Thymus (tissue), 14 donors: ENCODE measurements around the gene MSN. TPM values are rescaled to one million over a fixed set of nuclear protein-coding genes. Genes with fewer than 3 reads are reported as not detected.
A peak's percentile ranks its signal among the peaks of the same experiment; 100 is the strongest.
"Not testable (repeated sequence)": the region's sequence is repeated elsewhere in the genome, so short reads cannot be mapped to it uniquely, and the experiment has no call there.

Experiments
- DNase-seq, 9 donors: peaks; one replicate each; pipeline ENCODE4 v3.0.0-alpha.2; 2013; ENCODE audit warnings: low spot score in 9 of 9, low read depth in 6 of 9, missing footprints in 1 of 9
- H3K27ac ChIP-seq, 2 donors: one replicate each; pipeline ENCODE4 v1.5.1; 2013; ENCODE audit warnings: control low read depth in 1 of 2, low read depth in 1 of 2, low read length in 1 of 2, mild to moderate bottlenecking in 1 of 2, moderate library complexity in 1 of 2
- H3K27me3 ChIP-seq, 2 donors: one replicate each; pipeline ENCODE4 v1.5.1; 2013; ENCODE audit warnings: low read length in 1 of 2; ENCODE audit not compliant: control insufficient read depth in 2 of 2, insufficient read depth in 1 of 2
- H3K36me3 ChIP-seq, 2 donors: one replicate each; pipeline ENCODE4 v1.5.1; 2013; ENCODE audit warnings: low read length in 1 of 2, mild to moderate bottlenecking in 1 of 2, moderate library complexity in 1 of 2; ENCODE audit not compliant: control insufficient read depth in 2 of 2, insufficient read depth in 2 of 2
- H3K4me1 ChIP-seq, 2 donors: one replicate each; pipeline ENCODE4 v1.5.1; 2013; ENCODE audit warnings: low read length in 2 of 2; ENCODE audit not compliant: control insufficient read depth in 2 of 2, insufficient read depth in 2 of 2
- H3K4me3 ChIP-seq, 2 donors: one replicate each; pipeline ENCODE4 v1.5.1; 2013; ENCODE audit warnings: low read length in 2 of 2, control low read depth in 1 of 2, mild to moderate bottlenecking in 1 of 2
- H3K9me3 ChIP-seq, 2 donors: one replicate each; pipeline ENCODE4 v1.5.1; 2013; ENCODE audit warnings: low read length in 1 of 2, mild to moderate bottlenecking in 1 of 2; ENCODE audit not compliant: control insufficient read depth in 2 of 2, insufficient read depth in 1 of 2
- WGBS: extraction: QIAGEN DNeasy Blood & Tissue Kit; methylation state at CpG from one replicate; pipeline ENCODE4 v1.1.7; 2013; 5-methylcytosine and 5-hydroxymethylcytosine counted together
- long read RNA-seq, 10 donors: transcript quantifications; one replicate each; lab custom pipeline, GENCODE V29; 2026
- polyA plus RNA-seq: library from polyadenylated mRNA; stranded (reverse); fragments of 200-250 nt; gene quantifications from one replicate; pipeline ENCODE4 v1.2.3, GENCODE V29; 2013
- total RNA-seq: library from RNA; stranded (reverse); fragments of 120-200 nt; gene quantifications from one replicate; pipeline ENCODE4 v1.2.4, GENCODE V29; 2013
- donor health status: healthy.

The MSN gene
- 161 TPM for total RNA-seq
- polyA plus RNA-seq = 160 TPM
- long read RNA-seq, donor 1, partial matches to known transcripts = 5 of 6 reads
- long read RNA-seq, donor 1, other reads (novel, unspliced or antisense) = 0 of 6 reads
- long read RNA-seq, donor 2, transcript MSN-201 (13 exons, 3,944 nt) = major isoform, 85 of 321 reads
- long read RNA-seq, donor 2, partial matches to known transcripts = 215 of 321 reads
- long read RNA-seq, donor 2, other reads (novel, unspliced or antisense) = 21 of 321 reads
- long read RNA-seq, donor 3, transcript MSN-201 (13 exons, 3,944 nt) = major isoform, 41 of 291 reads
- long read RNA-seq, donor 3, partial matches to known transcripts = 241 of 291 reads
- long read RNA-seq, donor 3, other reads (novel, unspliced or antisense) = 9 of 291 reads
- long read RNA-seq, donor 4, transcript MSN-201 (13 exons, 3,944 nt) = major isoform, 22 of 135 reads
- long read RNA-seq, donor 4, partial matches to known transcripts = 113 of 135 reads
- long read RNA-seq, donor 4, other reads (novel, unspliced or antisense) = 0 of 135 reads
- long read RNA-seq, donor 5, transcript MSN-201 (13 exons, 3,944 nt) = major isoform, 37 of 223 reads
- long read RNA-seq, donor 5, partial matches to known transcripts = 172 of 223 reads
- long read RNA-seq, donor 5, other reads (novel, unspliced or antisense) = 14 of 223 reads
- long read RNA-seq, donor 6, transcript MSN-201 (13 exons, 3,944 nt) = major isoform, 26 of 99 reads
- long read RNA-seq, donor 6, partial matches to known transcripts = 65 of 99 reads
- long read RNA-seq, donor 6, other reads (novel, unspliced or antisense) = 8 of 99 reads
- long read RNA-seq, donor 7, transcript MSN-201 (13 exons, 3,944 nt) = major isoform, 7 of 200 reads
- long read RNA-seq, donor 7, partial matches to known transcripts = 186 of 200 reads
- long read RNA-seq, donor 7, other reads (novel, unspliced or antisense) = 7 of 200 reads
- long read RNA-seq, donor 8, transcript MSN-201 (13 exons, 3,944 nt) = major isoform, 18 of 94 reads
- long read RNA-seq, donor 8, partial matches to known transcripts = 76 of 94 reads
- long read RNA-seq, donor 8, other reads (novel, unspliced or antisense) = 0 of 94 reads
- long read RNA-seq, donor 9, transcript MSN-201 (13 exons, 3,944 nt) = major isoform, 20 of 135 reads
- long read RNA-seq, donor 9, partial matches to known transcripts = 115 of 135 reads
- long read RNA-seq, donor 9, other reads (novel, unspliced or antisense) = 0 of 135 reads
- long read RNA-seq, donor 10, transcript MSN-201 (13 exons, 3,944 nt) = major isoform, 15 of 133 reads
- long read RNA-seq, donor 10, partial matches to known transcripts = 106 of 133 reads
- long read RNA-seq, donor 10, other reads (novel, unspliced or antisense) = 12 of 133 reads

DNA sequence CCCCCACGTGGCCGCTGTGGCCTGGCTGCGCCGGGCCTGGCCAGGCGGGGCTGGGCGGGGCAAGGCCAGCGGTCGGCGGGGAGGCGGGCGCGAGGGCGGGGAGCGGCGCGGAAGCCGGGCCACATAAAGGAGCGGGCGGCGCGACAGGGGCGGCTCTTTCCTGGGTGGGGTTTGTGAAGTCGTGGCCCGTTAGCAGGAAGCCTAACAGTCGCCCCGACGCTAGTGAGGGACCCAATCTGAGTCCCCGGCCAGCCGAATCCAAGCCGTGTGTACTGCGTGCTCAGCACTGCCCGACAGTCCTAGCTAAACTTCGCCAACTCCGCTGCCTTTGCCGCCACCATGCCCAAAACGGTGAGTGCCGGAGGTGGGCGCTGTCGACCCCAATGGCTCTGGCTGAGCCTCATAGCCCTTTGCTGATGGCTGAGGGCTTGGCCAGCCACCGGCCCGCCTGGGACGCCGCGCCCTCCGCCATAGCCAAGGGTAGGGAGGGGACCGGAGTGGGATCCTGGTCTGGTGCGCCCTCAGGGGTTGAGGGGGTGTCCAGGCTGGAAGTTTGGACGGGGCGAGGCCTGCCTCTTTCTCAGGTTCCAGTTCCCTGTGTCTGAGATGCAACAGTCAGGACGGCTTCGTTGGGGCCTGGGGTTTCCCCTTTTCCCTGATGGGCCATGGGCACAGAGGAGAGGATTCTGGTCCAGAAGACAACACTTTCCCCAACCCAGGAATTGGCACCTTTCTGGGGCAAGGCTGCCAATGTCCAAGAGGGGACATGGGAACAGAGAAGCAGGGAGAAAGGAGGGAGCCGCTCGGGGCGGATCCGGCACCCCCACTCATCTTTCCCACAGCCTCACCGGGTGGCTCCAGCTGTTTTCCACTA, at the start of gene MSN:
Gene MSN (plus strand): TSS at position 152 of the 874 bp plus-strand sequence. CDS start 188 bp downstream, at position 340.
- Histone ChIP-seq H3K27ac (peak within 1 kb of the TSS; percentile 81 to 86), H3K4me3 (peak within 1 kb of the TSS; percentile 63 to 82), H3K4me1 (peaks cover 0 to 13% of the 10 kb centered on the region in 2 donors), H3K36me3 (peaks cover 0 to 4% of the 10 kb centered on the region in 2 donors), H3K9me3 (no peaks in the 10 kb centered on the region), H3K27me3 (no peaks in the 10 kb centered on the region)
- WGBS = under 1% methylated on average over 56 of the region's 56 CpGs
- peak in 4 of 9 donors; percentile 29 to 63 (median 43) for DNase-seq

DNA sequence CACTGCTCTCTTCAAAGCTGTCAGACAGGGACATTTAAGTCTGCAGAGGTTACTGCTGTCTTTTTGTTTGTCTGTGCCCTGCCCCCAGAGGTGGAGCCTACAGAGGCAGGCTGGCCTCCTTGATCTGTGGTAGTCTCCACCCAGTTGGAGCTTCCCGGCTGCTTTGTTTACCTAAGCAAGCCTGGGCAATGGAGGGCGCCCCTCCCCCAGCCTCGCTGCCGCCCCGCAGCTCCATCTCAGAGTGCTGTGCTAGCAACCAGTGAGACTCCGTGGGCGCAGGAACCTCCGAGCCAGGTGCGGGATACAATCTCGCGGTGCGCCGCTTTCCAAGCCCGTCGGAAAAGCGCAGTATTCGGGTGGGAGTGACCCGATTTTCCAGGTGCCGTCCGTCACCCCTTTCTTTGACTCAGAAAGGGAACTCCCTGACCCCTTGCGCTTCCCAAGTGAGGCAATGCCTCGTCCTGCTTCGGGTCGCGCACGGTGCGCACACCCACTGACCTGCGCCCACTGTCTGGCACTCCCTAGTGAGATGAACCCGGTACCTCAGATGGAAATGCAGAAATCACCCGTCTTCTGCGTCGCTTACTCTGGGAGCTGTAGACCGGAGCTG, 47.3 kb upstream of the MSN start:
- not testable (repeated sequence) for H3K4me3 ChIP-seq, DNase-seq, H3K4me1 ChIP-seq, H3K27ac ChIP-seq, H3K27me3 ChIP-seq, H3K9me3 ChIP-seq, H3K36me3 ChIP-seq
- WGBS = 93% methylated on average over 33 of the region's 33 CpGs

DNA sequence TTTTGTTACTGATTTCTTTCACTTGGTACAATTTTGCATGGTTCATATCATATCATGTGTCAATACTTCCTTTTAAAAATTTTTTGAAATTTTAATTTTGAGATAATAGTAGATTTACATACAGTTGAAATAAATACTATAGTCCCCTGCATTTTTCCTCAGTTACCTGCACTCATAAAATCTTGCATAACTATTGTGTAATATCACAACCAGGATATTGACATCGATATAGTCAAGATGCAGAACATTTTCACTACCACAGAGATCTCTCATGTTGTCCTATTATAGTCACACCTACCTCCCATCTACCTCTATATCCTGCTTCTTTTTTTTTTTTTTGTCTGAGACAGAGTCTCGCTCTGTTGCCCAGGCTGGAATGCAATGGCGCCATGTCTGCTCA, 36.7 kb upstream of the MSN start:
- no peak overlapping the region for H3K4me3 ChIP-seq
- H3K27me3 ChIP-seq = no peaks in the 10 kb centered on the region
- no peaks in the 10 kb centered on the region for H3K36me3 ChIP-seq
- H3K27ac ChIP-seq = no peak overlapping the region
- DNase-seq = no peak
- WGBS = 94% methylated on average over 3 of the region's 3 CpGs
- H3K9me3 ChIP-seq = peaks cover 0 to 8% of the 10 kb centered on the region in 2 donors
- H3K4me1 ChIP-seq = no peaks in the 10 kb centered on the region

DNA sequence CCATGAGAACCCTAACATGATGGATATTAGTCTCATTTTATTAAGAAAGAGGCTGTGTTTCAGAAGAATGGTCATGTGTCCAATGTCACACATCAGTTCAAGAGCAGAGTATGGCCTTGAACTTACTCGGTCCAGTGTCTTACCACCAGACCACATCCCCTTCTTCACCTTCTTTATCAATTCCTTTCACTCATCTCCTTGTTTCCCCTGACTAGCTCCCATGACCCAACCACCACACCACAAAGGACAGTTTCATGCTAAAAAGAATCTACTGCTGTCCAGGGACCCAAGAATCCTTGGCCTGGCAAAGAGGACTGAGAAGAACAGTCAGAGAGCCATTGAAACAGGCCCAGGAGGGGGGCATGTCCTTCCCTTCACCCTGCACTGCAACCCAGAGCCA, 33.6 kb upstream of the MSN start:
- DNase-seq = no peak
- Histone ChIP-seq H3K36me3 (no peaks in the 10 kb centered on the region), H3K4me3 (no peak overlapping the region), H3K9me3 (no peaks in the 10 kb centered on the region), H3K27ac (no peak overlapping the region), H3K4me1 (no peaks in the 10 kb centered on the region), H3K27me3 (no peaks in the 10 kb centered on the region)
- 22% methylated on average over 1 of the region's 1 CpG for WGBS

DNA sequence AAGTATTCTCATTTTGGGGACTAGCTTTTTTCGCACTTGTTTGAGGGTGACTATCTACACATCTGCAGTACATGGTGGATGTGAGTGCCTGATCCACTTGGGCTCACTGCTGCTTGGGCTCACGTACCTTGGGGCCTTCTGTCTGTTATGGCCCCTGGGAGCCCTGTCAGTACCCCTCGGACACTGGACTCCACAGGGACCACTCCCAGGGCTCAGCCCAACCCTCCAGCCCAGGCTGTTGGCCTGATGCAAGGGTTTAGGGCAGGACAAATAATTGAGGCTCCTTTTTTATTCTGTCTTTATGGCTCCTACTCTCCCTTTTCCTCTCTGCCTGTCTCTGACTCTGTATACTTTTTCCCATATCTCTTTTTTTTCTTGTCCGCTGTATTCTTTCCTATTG, 32.7 kb upstream of the MSN start:
- Histone ChIP-seq H3K27ac (no peak overlapping the region), H3K9me3 (no peaks in the 10 kb centered on the region), H3K4me3 (no peak overlapping the region), H3K36me3 (no peaks in the 10 kb centered on the region), H3K4me1 (no peaks in the 10 kb centered on the region), H3K27me3 (no peaks in the 10 kb centered on the region)
- DNase-seq = no peak
- WGBS = 100% methylated on average over 4 of the region's 4 CpGs

DNA sequence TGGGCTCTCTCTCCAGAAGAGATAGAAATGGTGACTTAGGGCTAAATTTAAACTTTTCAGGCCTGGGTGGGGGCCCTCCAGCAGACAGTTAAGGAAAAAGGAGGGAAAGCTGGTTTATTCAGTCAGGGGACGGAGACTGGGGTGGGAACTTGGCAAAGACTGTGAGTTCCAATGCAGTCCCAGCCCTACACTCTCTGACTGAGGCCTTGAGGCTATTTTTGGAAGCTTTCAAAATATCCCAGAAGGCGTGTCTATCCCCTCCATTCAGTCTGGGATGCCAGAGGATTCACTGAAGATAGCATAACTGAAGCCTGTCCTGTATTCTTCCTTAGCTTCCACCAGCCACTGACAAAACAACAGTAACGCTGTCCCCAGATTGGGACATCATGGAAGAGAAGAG, 32.1 kb upstream of the MSN start:
- Histone ChIP-seq H3K4me1 (no peaks in the 10 kb centered on the region), H3K27me3 (no peaks in the 10 kb centered on the region), H3K36me3 (no peaks in the 10 kb centered on the region), H3K27ac (no peak overlapping the region), H3K9me3 (no peaks in the 10 kb centered on the region), H3K4me3 (no peak overlapping the region)
- WGBS = 92% methylated on average over 3 of the region's 3 CpGs
- DNase-seq = no peak

DNA sequence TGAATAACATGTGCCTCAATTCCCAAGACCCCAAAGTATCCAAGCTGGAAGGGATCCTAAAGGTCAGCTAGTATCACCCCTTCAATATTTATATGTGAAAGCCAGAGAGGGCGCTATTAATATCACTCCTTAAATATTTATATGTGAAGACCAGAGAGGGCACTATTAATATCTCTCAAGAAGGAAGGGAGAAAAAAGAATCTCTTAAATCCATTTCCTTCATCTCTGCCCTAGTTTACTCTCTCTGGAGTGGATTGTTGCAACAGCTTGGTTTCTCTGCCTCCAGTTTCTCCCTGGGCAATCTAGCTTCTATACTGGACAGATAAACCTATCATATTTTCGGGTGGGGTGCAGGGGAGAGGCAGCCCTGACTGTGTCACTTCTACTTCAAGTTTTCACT, 31.6 kb upstream of the MSN start:
- H3K9me3 ChIP-seq = no peaks in the 10 kb centered on the region
- no peaks in the 10 kb centered on the region for H3K36me3 ChIP-seq
- H3K27ac ChIP-seq = no peak overlapping the region
- no peaks in the 10 kb centered on the region for H3K4me1 ChIP-seq
- no peak for DNase-seq
- 97% methylated on average over 2 of the region's 2 CpGs for WGBS
- H3K27me3 ChIP-seq = no peaks in the 10 kb centered on the region
- H3K4me3 ChIP-seq = no peak overlapping the region

DNA sequence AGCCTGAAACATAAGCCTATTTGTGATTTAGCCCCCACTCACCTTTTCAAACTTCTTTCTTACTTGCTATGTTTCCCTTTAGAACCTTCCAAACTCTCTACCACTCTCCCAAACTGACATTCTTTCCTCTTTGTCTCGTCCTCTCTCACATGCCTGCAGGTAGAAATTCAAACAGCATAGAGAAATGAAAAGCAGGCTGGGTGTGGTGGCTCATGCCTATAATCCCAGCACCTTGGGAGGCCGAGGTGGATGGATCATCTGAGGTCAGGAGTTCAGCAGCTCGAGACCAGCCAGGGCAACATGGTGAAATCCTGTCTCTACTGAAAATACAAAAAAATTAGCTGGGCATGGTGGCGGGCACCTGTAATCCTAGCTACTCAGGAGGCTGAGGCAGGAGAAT, 31.2 kb upstream of the MSN start:
- H3K27me3 ChIP-seq, H3K36me3 ChIP-seq, DNase-seq, H3K27ac ChIP-seq, H3K4me1 ChIP-seq, H3K4me3 ChIP-seq, H3K9me3 ChIP-seq: not testable (repeated sequence)
- 97% methylated on average over 4 of the region's 4 CpGs for WGBS
